Measurements from ENCODE around the gene NSA2.
"Not testable (repeated sequence)": the region's sequence is repeated elsewhere in the genome, so short reads cannot be mapped to it uniquely, and the experiment has no call there.

DNA sequence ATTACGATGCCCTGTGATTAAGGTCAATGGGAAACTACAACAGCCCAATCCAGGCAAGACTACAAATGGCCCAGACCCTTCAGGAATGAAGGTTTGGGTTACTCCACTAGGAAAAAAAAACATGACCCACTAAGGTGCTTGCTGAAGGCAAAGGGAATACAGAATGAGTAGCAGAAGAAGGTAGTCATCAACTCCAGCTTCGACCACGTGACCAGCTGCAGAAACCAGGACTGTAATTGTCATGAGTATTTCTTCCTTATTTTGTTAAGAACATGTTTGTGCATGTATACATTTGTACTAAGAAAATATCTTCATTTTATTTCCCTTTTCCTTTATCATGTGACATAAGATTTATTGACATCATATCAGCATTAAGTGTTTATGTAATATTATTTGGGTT lies 24.6 kb downstream of the NSA2 start:
- TF ChIP-seq, protein P1, sequence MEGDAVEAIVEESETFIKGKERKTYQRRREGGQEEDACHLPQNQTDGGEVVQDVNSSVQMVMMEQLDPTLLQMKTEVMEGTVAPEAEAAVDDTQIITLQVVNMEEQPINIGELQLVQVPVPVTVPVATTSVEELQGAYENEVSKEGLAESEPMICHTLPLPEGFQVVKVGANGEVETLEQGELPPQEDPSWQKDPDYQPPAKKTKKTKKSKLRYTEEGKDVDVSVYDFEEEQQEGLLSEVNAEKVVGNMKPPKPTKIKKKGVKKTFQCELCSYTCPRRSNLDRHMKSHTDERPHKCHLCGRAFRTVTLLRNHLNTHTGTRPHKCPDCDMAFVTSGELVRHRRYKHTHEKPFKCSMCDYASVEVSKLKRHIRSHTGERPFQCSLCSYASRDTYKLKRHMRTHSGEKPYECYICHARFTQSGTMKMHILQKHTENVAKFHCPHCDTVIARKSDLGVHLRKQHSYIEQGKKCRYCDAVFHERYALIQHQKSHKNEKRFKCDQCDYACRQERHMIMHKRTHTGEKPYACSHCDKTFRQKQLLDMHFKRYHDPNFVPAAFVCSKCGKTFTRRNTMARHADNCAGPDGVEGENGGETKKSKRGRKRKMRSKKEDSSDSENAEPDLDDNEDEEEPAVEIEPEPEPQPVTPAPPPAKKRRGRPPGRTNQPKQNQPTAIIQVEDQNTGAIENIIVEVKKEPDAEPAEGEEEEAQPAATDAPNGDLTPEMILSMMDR (IDR thresholded peaks at IDR 0.05) = not testable (repeated sequence)
- TF ChIP-seq POLR2A, POLR2AphosphoS5 (IDR thresholded peaks at IDR 0.05): not testable (repeated sequence)
